A673 (cell line): ENCODE measurements around the gene ECE1. TPM values are rescaled to one million over a fixed set of nuclear protein-coding genes. Genes with fewer than 3 reads are reported as not detected.

ENCODE experiments used
- BruUV-seq: library from RNA; stranded (reverse); fragments of 400-500 nt; replicated peaks from 2 replicates; lab custom pipeline; 2021; lab: Mats Ljungman, UMichigan
- CTCF ChIA-PET: fragments of 300-600 bp; sonication (Branson Sonifier 250); formaldehyde crosslinking; loops from one replicate; lab custom pipeline; 2022; ENCODE audit warnings: antibody characterized with exemption; lab: Charles Lee
- POLR2A ChIA-PET: fragments of 300-600 bp; sonication (Branson Sonifier 250); formaldehyde crosslinking; loops from one replicate; lab custom pipeline; 2022; ENCODE audit warnings: antibody characterized with exemption; ENCODE audit not compliant: low non-redundant PET; lab: Charles Lee
- DNase-seq: peaks from one replicate; pipeline ENCODE4 v3.0.0-alpha.2; 2015; ENCODE audit warnings: low spot score
- H3K27ac ChIP-seq: fragments of 200-600 bp; sonication (generic); 2 replicates; pipeline ENCODE4 v1.5.1; 2016; ENCODE audit warnings: mixed run types, low read depth, mild to moderate bottlenecking, mixed read lengths, antibody characterized with exemption, low read length; ENCODE audit not compliant: poor library complexity, severe bottlenecking
- H3K27me3 ChIP-seq: fragments of 200-600 bp; sonication (generic); replicated peaks from 2 replicates; pipeline ENCODE4 v1.6.1; 2017; ENCODE audit warnings: mixed run types, low read depth, mild to moderate bottlenecking, mixed read lengths, antibody characterized with exemption, low read length; ENCODE audit not compliant: insufficient read depth, poor library complexity
- H3K36me3 ChIP-seq: fragments of 200-600 bp; sonication (generic); 2 replicates; pipeline ENCODE4 v1.6.1; 2016; ENCODE audit warnings: mixed run types, mild to moderate bottlenecking, mixed read lengths, antibody characterized with exemption, low read length; ENCODE audit not compliant: insufficient read depth, poor library complexity, severe bottlenecking
- H3K4me1 ChIP-seq: fragments of 200-600 bp; sonication (generic); 2 replicates; pipeline ENCODE4 v1.6.1; 2017; ENCODE audit warnings: mixed run types, mild to moderate bottlenecking, mixed read lengths, antibody characterized with exemption, low read length; ENCODE audit not compliant: insufficient read depth, poor library complexity, severe bottlenecking
- H3K4me3 ChIP-seq: fragments of 200-600 bp; sonication (generic); 2 replicates; pipeline ENCODE4 v1.5.1; 2016; ENCODE audit warnings: low read depth, mixed run types, mild to moderate bottlenecking, mixed read lengths, low read length; ENCODE audit not compliant: poor library complexity, severe bottlenecking
- H3K9me3 ChIP-seq: fragments of 200-600 bp; sonication (generic); 2 replicates; pipeline ENCODE4 v1.6.1; 2016; ENCODE audit warnings: mixed run types, low read depth, mild to moderate bottlenecking, mixed read lengths, antibody characterized with exemption, low read length; ENCODE audit not compliant: poor library complexity, severe bottlenecking
- CTCF ChIP-seq: fragments of 300-800, 200-600 bp; sonication (generic); conservative IDR thresholded peaks from 2 replicates; pipeline ENCODE4 v1.5.1; 2017; ENCODE audit warnings: low read depth, mild to moderate bottlenecking, antibody characterized with exemption, low read length, moderate library complexity, mixed read lengths
- EZH2 ChIP-seq: fragments of 200-600 bp; sonication (generic); IDR thresholded peaks from 2 replicates; pipeline ENCODE4 v1.6.1; 2017; ENCODE audit warnings: borderline replicate concordance, low read depth, mild to moderate bottlenecking, mixed read lengths, antibody characterized with exemption, low read length; ENCODE audit not compliant: poor library complexity, severe bottlenecking
- intact Hi-C: fragments of 100-400 bp; cut with micrococcal nuclease; formaldehyde crosslinking; loops from one replicate; pipeline ENCODE4 v1.10.0; 2022; ENCODE audit not compliant: unreplicated experiment
- total RNA-seq: library from RNA; stranded (reverse); gene quantifications from 2 replicates; pipeline ENCODE4 v1.2.3, GENCODE V29; 2021

Gene ECE1
- total RNA-seq, 1 experiment from 2014 or later, result 31.5 TPM

GRCh38 chr1:21257431-21258135 is 32.7 kb downstream of the ECE1 start:
- no peaks in the 10 kb centered on the region for H3K27me3 ChIP-seq
- no peak for DNase-seq
- POLR2A ChIA-PET, result interaction anchor here (0.7 kb wide), 1 partner anchor 345 kb away, joined by 5 read pairs; no protein-coding TSS in a partner anchor
- CTCF ChIA-PET, result no interaction called here
- no peaks in the 10 kb centered on the region for H3K36me3 ChIP-seq
- no peak overlapping the region for H3K27ac ChIP-seq
- H3K4me3 ChIP-seq, result no peak overlapping the region
- intact Hi-C loops, result loop anchor here (10.0 kb wide), 2 partner anchors 337 to 397 kb away; no protein-coding TSS in a partner anchor
- no peaks in the 10 kb centered on the region for H3K9me3 ChIP-seq
- H3K4me1 ChIP-seq, result peaks cover 12% of the 10 kb centered on the region
- BruUV-seq, result no TSS peak
- no peak for TF ChIP-seq EZH2
- TF ChIP-seq CTCF, result no peak

GRCh38 chr1:21256776-21257175 is 33.5 kb downstream of the ECE1 start:
- no peak overlapping the region for H3K4me3 ChIP-seq
- H3K9me3 ChIP-seq, result no peaks in the 10 kb centered on the region
- no peaks in the 10 kb centered on the region for H3K36me3 ChIP-seq
- intact Hi-C loops, result loop anchor here (10.0 kb wide), 2 partner anchors 338 to 398 kb away; no protein-coding TSS in a partner anchor
- TF ChIP-seq EZH2, result no peak
- no peak for TF ChIP-seq CTCF
- ChIA-PET POLR2A (no interaction called here), CTCF (no interaction called here)
- H3K27me3 ChIP-seq, result no peaks in the 10 kb centered on the region
- DNase-seq, result no peak
- no TSS peak for BruUV-seq
- no peak overlapping the region for H3K27ac ChIP-seq
- peaks cover 11% of the 10 kb centered on the region for H3K4me1 ChIP-seq

GRCh38 chr1:21255943-21256320 is 34.3 kb downstream of the ECE1 start:
- no TSS peak for BruUV-seq
- Histone ChIP-seq H3K9me3 (no peaks in the 10 kb centered on the region), H3K27ac (no peak overlapping the region), H3K27me3 (no peaks in the 10 kb centered on the region), H3K4me3 (no peak overlapping the region), H3K4me1 (peaks cover 7% of the 10 kb centered on the region), H3K36me3 (no peaks in the 10 kb centered on the region)
- TF ChIP-seq EZH2 (no peak), CTCF (no peak)
- POLR2A ChIA-PET, result no interaction called here
- DNase-seq, result no peak
- CTCF ChIA-PET, result interaction anchor here (1.2 to 2.4 kb wide), 5 partner anchors 12 to 111 kb away, joined by 3 to 48 read pairs (median 11); no protein-coding TSS in a partner anchor
- intact Hi-C loops, result loop anchor here (1.0 to 10.0 kb wide), 4 partner anchors 78 to 399 kb away; no protein-coding TSS in a partner anchor
